Left lung (tissue), 10 donors: ENCODE results near the gene PHKA1. TPM values are rescaled to one million over a fixed set of nuclear protein-coding genes. Genes with fewer than 3 reads are reported as not detected.
A peak's percentile ranks its signal among the peaks of the same experiment; 100 is the strongest.
"Not testable (repeated sequence)": the region's sequence is repeated elsewhere in the genome, so short reads cannot be mapped to it uniquely, and the experiment has no call there.

Experiments
- ATAC-seq: fragments of 200-7000 bp; cut with Tn5 transposase; one replicate; pipeline ENCODE4 v1.9.1; 2020; ENCODE audit warnings: moderate library complexity
- DNase-seq, 4 donors: peaks; one replicate each; pipeline ENCODE4 v3.0.0-alpha.2; 2013 to 2020
- H3K27ac ChIP-seq, 2 donors: fragments of 200-600 bp; sonication (generic) in 1 of 2; one replicate each; pipeline versions ENCODE4 v1.5.0 to v1.8.0; 2020 to 2021
- H3K27me3 ChIP-seq, 2 donors: fragments of 200-600 bp; sonication (generic) in 1 of 2; one replicate each; pipeline versions ENCODE4 v1.5.0 to v1.8.0; 2020 to 2021
- H3K36me3 ChIP-seq, 2 donors: fragments of 200-600 bp; sonication (generic) in 1 of 2; one replicate each; pipeline versions ENCODE4 v1.5.0 to v1.8.0; 2020 to 2021
- H3K4me1 ChIP-seq, 2 donors: fragments of 200-600 bp; one replicate each; pipeline ENCODE4 v1.8.0; 2021
- H3K4me3 ChIP-seq, 2 donors: fragments of 200-600 bp; sonication (generic) in 1 of 2; one replicate each; pipeline versions ENCODE4 v1.5.0 to v1.8.0; 2020 to 2021; ENCODE audit warnings: mild to moderate bottlenecking in 1 of 2
- H3K9me3 ChIP-seq, 2 donors: fragments of 200-600 bp; sonication (generic) in 1 of 2; one replicate each; pipeline versions ENCODE4 v1.5.0 to v1.8.0; 2020 to 2021
- CTCF ChIP-seq, 2 donors: fragments of 200-600 bp; sonication (generic) in 1 of 2; IDR thresholded peaks; one replicate each; pipeline versions ENCODE4 v1.5.0 to v1.8.0; 2021; ENCODE audit warnings: antibody characterized with exemption in 2 of 2
- intact Hi-C, 2 donors: fragments of 100-400 bp; cut with DNase I; formaldehyde crosslinking; loops; one replicate each; pipeline versions ENCODE4 v1.11.2 to v1.14.2; 2022
- polyA plus RNA-seq, 6 donors: library from polyadenylated mRNA; unstranded; fragments of 120-200 nt; gene quantifications; one replicate each; pipeline ENCODE4 v1.2.1, GENCODE V29; 2013; ENCODE audit not compliant: insufficient read length in 6 of 6
- total RNA-seq, 2 donors: library from RNA; stranded (reverse); fragmentation: NEBNext Ultra II Directional; extraction: Animal tissue kit (Norgen Biotek cat#: 25700); gene quantifications; one replicate each; pipeline ENCODE4 v1.2.1, GENCODE V29; 2021
- donor health status: DM: no; HTN: yes; CAD: no.
- donor health status: DM: no; HTN: no; CAD: no.

PHKA1 gene
- total and polyA plus RNA-seq, 8 donors, result 2.8 to 5.0 (median 4.5) TPM

GRCh38 chrX:72604705-72605104, 109.4 kb downstream of the PHKA1 start:
- H3K4me1 ChIP-seq, result no peaks in the 10 kb centered on the region
- intact Hi-C loops, result no loop called here
- no peaks in the 10 kb centered on the region for H3K27me3 ChIP-seq
- no peak overlapping the region for H3K27ac ChIP-seq
- ATAC-seq (no peak), DNase-seq (no peak)
- no peaks in the 10 kb centered on the region for H3K9me3 ChIP-seq
- no peak overlapping the region for H3K4me3 ChIP-seq
- no peak for TF ChIP-seq CTCF (IDR thresholded peaks at IDR 0.05)
- H3K36me3 ChIP-seq, result no peaks in the 10 kb centered on the region

- ATAC-seq (no peak), DNase-seq (no peak)
- intact Hi-C loops, result no loop called here
- TF ChIP-seq CTCF (IDR thresholded peaks at IDR 0.05), result no peak
- Histone ChIP-seq H3K27ac (no peak overlapping the region), H3K4me1 (no peaks in the 10 kb centered on the region), H3K4me3 (no peak overlapping the region), H3K36me3 (no peaks in the 10 kb centered on the region), H3K9me3 (no peaks in the 10 kb centered on the region), H3K27me3 (no peaks in the 10 kb centered on the region)
Observed at GRCh38 chrX:72604112-72604511, 110.0 kb downstream of the PHKA1 start.

- ATAC-seq, DNase-seq, H3K27me3 ChIP-seq, H3K36me3 ChIP-seq, H3K4me1 ChIP-seq, H3K27ac ChIP-seq, intact Hi-C loops, H3K4me3 ChIP-seq, H3K9me3 ChIP-seq: not testable (repeated sequence)
Observed at GRCh38 chrX:72591038-72591437, 123.1 kb downstream of the PHKA1 start.

- no peak overlapping the region for H3K4me3 ChIP-seq
- no peak for DNase-seq
- intact Hi-C loops, result no loop called here
- H3K27ac ChIP-seq, result no peak overlapping the region
- TF ChIP-seq CTCF (IDR thresholded peaks at IDR 0.05), result no peak
- no peak for ATAC-seq
- H3K27me3 ChIP-seq, result no peaks in the 10 kb centered on the region
- H3K9me3 ChIP-seq, result no peaks in the 10 kb centered on the region
- no peaks in the 10 kb centered on the region for H3K4me1 ChIP-seq
- H3K36me3 ChIP-seq, result no peaks in the 10 kb centered on the region
Observed at GRCh38 chrX:72584163-72584562, 129.9 kb downstream of the PHKA1 start.

- H3K27ac ChIP-seq, result no peak overlapping the region
- no peaks in the 10 kb centered on the region for H3K27me3 ChIP-seq
- DNase-seq (no peak), ATAC-seq (no peak)
- H3K4me3 ChIP-seq, result no peak overlapping the region
- peaks cover 0 to 3% of the 10 kb centered on the region in 2 donors for H3K4me1 ChIP-seq
- no peaks in the 10 kb centered on the region for H3K9me3 ChIP-seq
- H3K36me3 ChIP-seq, result no peaks in the 10 kb centered on the region
- intact Hi-C loops, result no loop called here
- TF ChIP-seq CTCF (IDR thresholded peaks at IDR 0.05), result no peak
Observed at GRCh38 chrX:72576141-72576894, 137.8 kb downstream of the PHKA1 start.

- no peaks in the 10 kb centered on the region for H3K27me3 ChIP-seq
- intact Hi-C loops, result no loop called here
- H3K4me3 ChIP-seq, result peak overlapping the region in 1 of 2 donors; percentile 53
- TF ChIP-seq CTCF (IDR thresholded peaks at IDR 0.05), result no peak
- ATAC-seq, result peak; percentile 6
- peaks cover 0 to 4% of the 10 kb centered on the region in 2 donors for H3K36me3 ChIP-seq
- peaks cover 0 to 3% of the 10 kb centered on the region in 2 donors for H3K4me1 ChIP-seq
- H3K9me3 ChIP-seq, result no peaks in the 10 kb centered on the region
- DNase-seq, result no peak
- no peak overlapping the region for H3K27ac ChIP-seq
Observed at GRCh38 chrX:72573158-72573511, 141.0 kb downstream of the PHKA1 start.
